Astrocyte of the spinal cord (primary cell): ENCODE measurements around the gene KRT77.

ENCODE experiments used
- DNase-seq: peaks from one replicate; pipeline ENCODE4 v3.0.0; 2011; ENCODE audit warnings: low read depth, low spot score
- H3K4me3 ChIP-seq: 2 replicates; pipeline ENCODE4 v1.5.1; 2011; ENCODE audit warnings: low read depth, mild to moderate bottlenecking, low read length, moderate library complexity
- CTCF ChIP-seq: IDR thresholded peaks from 2 replicates; pipeline ENCODE4 v1.5.1; 2012; ENCODE audit warnings: low read depth, mild to moderate bottlenecking, low read length, inconsistent platforms
- in situ Hi-C: cut with HindIII; loops from 2 replicates; pipeline ENCODE4 v1.10.0; 2017; ENCODE audit warnings: low sequenced_read_pairs

Gene KRT77

GRCh38 chr12:52727037-52727436, 23.7 kb upstream of the KRT77 start:
- no peak for TF ChIP-seq CTCF
- no peak overlapping the region for H3K4me3 ChIP-seq
- in situ Hi-C loops, result no loop called here
- DNase-seq, result no peak

GRCh38 chr12:52726451-52726850, 23.1 kb upstream of the KRT77 start:
- no peak overlapping the region for H3K4me3 ChIP-seq
- in situ Hi-C loops, result no loop called here
- no peak for DNase-seq
- TF ChIP-seq CTCF, result no peak

GRCh38 chr12:52724384-52724783, 21.1 kb upstream of the KRT77 start:
- no peak for TF ChIP-seq CTCF
- in situ Hi-C loops, result no loop called here
- no peak for DNase-seq
- no peak overlapping the region for H3K4me3 ChIP-seq

GRCh38 chr12:52722680-52723079, 19.4 kb upstream of the KRT77 start:
- H3K4me3 ChIP-seq, result no peak overlapping the region
- in situ Hi-C loops, result no loop called here
- TF ChIP-seq CTCF, result no peak
- no peak for DNase-seq

- in situ Hi-C loops, result no loop called here
- no peak for TF ChIP-seq CTCF
- no peak for DNase-seq
- no peak overlapping the region for H3K4me3 ChIP-seq
Measured at GRCh38 chr12:52721838-52722470, 18.6 kb upstream of the KRT77 start.

GRCh38 chr12:52720365-52720886, 17.1 kb upstream of the KRT77 start:
- DNase-seq, result no peak
- no peak overlapping the region for H3K4me3 ChIP-seq
- in situ Hi-C loops, result no loop called here
- no peak for TF ChIP-seq CTCF
